Measurements from ENCODE around the gene APBB1IP.
"Not testable (repeated sequence)": the region's sequence is repeated elsewhere in the genome, so short reads cannot be mapped to it uniquely, and the experiment has no call there.

Gene APBB1IP

DNA sequence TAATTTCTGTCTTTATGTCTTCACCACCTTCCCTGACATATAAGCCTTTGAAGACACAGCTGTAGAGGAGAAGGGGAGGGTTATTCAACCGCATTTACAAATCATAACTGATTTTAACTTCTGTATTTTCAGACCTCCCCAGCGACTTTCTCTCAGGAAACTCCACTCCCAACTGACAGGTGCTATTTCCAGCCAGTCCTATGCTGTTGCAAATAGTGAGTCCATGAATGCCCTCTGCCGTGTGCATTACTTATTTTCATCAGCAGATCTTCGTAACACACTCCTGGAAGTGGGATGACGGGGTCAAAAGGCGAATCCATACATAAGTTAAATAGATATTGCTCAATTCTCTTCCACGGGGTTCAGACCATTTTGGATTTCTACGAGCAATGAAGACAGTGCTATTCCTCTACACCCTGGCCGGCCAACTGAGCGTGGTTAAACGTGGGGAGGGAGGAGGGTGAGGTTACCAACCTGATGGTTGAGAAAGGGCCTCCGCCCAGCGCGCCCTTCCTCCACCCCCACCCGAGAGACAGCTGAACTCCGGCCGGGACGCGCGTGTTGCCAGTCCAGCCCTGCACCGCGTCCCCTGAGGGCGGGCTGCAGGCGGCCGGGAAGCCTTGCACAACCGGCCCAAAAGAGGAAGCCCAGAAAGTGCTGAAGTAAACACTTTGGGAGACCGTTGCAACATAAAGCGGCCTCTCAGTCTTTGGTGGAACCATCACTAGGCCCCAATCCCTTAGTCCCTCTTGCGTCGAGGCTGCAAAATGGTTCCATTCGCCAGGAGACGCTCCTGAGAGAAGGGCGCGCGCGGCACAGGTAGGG lies at the start of gene APBB1IP:
TSS of gene APBB1IP (plus strand) at position 705 of the 825 bp plus-strand sequence. CDS start 53,986 bp downstream, outside the sequence.
- Histone ChIP-seq H3K4me1 (ENCODE audit: insufficient read depth, low read length, poor library complexity, severe bottlenecking) (peaks cover 6% of the 10 kb centered on the region), H3K4me3 (ENCODE audit: low read length, poor library complexity, severe bottlenecking) (peak within 1 kb of the TSS; percentile 74), H3K9ac (ENCODE audit: low read depth, low read length, poor library complexity, severe bottlenecking) (peak within 1 kb of the TSS; percentile 67), H3K27me3 (ENCODE audit: insufficient read depth, low read length, poor library complexity, severe bottlenecking) (peaks cover 16% of the 10 kb centered on the region), H3K36me3 (ENCODE audit: insufficient read depth, low read length) (no peaks in the 10 kb centered on the region), H3K4me2 (ENCODE audit: low read depth, low read length, poor library complexity, severe bottlenecking) (peak within 1 kb of the TSS; percentile 80), H4K20me1 (ENCODE audit: insufficient read depth, low read length, poor library complexity, severe bottlenecking) (no peaks in the 10 kb centered on the region), H2AFZ (ENCODE audit: low read length) (peak within 1 kb of the TSS; percentile 84), H3K9me3 (ENCODE audit: insufficient read depth, low read depth, low read length) (no peaks in the 10 kb centered on the region), H3F3A (ENCODE audit: low read depth) (no peaks in the 10 kb centered on the region), H3K9me2 (replicated peaks; ENCODE audit: low read depth, low read length) (no peaks in the 10 kb centered on the region), H3K79me2 (ENCODE audit: insufficient read depth, low read length) (peaks cover 15% of the 10 kb centered on the region)
- no peak for TF ChIP-seq EZH2phosphoT487 (IDR thresholded peaks at IDR 0.05; ENCODE audit: borderline replicate concordance)
- TF ChIP-seq, protein P1, sequence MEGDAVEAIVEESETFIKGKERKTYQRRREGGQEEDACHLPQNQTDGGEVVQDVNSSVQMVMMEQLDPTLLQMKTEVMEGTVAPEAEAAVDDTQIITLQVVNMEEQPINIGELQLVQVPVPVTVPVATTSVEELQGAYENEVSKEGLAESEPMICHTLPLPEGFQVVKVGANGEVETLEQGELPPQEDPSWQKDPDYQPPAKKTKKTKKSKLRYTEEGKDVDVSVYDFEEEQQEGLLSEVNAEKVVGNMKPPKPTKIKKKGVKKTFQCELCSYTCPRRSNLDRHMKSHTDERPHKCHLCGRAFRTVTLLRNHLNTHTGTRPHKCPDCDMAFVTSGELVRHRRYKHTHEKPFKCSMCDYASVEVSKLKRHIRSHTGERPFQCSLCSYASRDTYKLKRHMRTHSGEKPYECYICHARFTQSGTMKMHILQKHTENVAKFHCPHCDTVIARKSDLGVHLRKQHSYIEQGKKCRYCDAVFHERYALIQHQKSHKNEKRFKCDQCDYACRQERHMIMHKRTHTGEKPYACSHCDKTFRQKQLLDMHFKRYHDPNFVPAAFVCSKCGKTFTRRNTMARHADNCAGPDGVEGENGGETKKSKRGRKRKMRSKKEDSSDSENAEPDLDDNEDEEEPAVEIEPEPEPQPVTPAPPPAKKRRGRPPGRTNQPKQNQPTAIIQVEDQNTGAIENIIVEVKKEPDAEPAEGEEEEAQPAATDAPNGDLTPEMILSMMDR (conservative IDR thresholded peaks at IDR 0.05; ENCODE audit: low read length), result no peak

- Histone ChIP-seq H3K4me2 (ENCODE audit: low read depth, low read length, poor library complexity, severe bottlenecking) (no peak overlapping the region), H3K9me2 (replicated peaks; ENCODE audit: low read depth, low read length) (no peaks in the 10 kb centered on the region), H3K36me3 (ENCODE audit: insufficient read depth, low read length) (no peaks in the 10 kb centered on the region), H3K27me3 (ENCODE audit: insufficient read depth, low read length, poor library complexity, severe bottlenecking) (no peaks in the 10 kb centered on the region), H3K79me2 (ENCODE audit: insufficient read depth, low read length) (no peaks in the 10 kb centered on the region), H3K9me3 (ENCODE audit: insufficient read depth, low read depth, low read length) (no peaks in the 10 kb centered on the region; the same call in 1 of the 2 replicates), H4K20me1 (ENCODE audit: insufficient read depth, low read length, poor library complexity, severe bottlenecking) (no peaks in the 10 kb centered on the region), H3K9ac (ENCODE audit: low read depth, low read length, poor library complexity, severe bottlenecking) (no peak overlapping the region), H3K4me3 (ENCODE audit: low read length, poor library complexity, severe bottlenecking) (no peak overlapping the region), H3F3A (ENCODE audit: low read depth) (no peaks in the 10 kb centered on the region), H3K4me1 (ENCODE audit: insufficient read depth, low read length, poor library complexity, severe bottlenecking) (no peaks in the 10 kb centered on the region), H2AFZ (ENCODE audit: low read length) (no peak overlapping the region)
- no peak for TF ChIP-seq EZH2phosphoT487 (IDR thresholded peaks at IDR 0.05; ENCODE audit: borderline replicate concordance)
- TF ChIP-seq, protein P1 (conservative IDR thresholded peaks at IDR 0.05; ENCODE audit: low read length), result no peak
These were observed 48.6 kb upstream of the APBB1IP start for GRCh38 chr10:26389533-26389932.

- H3K4me3 ChIP-seq (ENCODE audit: low read length, poor library complexity, severe bottlenecking), result no peak overlapping the region
- H3K9me3 ChIP-seq (ENCODE audit: insufficient read depth, low read depth, low read length), result no peaks in the 10 kb centered on the region; the same call in 1 of the 2 replicates
- H3F3A ChIP-seq (ENCODE audit: low read depth), result no peaks in the 10 kb centered on the region
- H3K9me2 ChIP-seq (replicated peaks; ENCODE audit: low read depth, low read length), result no peaks in the 10 kb centered on the region
- H2AFZ ChIP-seq (ENCODE audit: low read length), result no peak overlapping the region
- no peak overlapping the region for H3K9ac ChIP-seq (ENCODE audit: low read depth, low read length, poor library complexity, severe bottlenecking)
- H4K20me1 ChIP-seq (ENCODE audit: insufficient read depth, low read length, poor library complexity, severe bottlenecking), result no peaks in the 10 kb centered on the region
- H3K27me3 ChIP-seq (ENCODE audit: insufficient read depth, low read length, poor library complexity, severe bottlenecking), result no peaks in the 10 kb centered on the region
- no peak for TF ChIP-seq EZH2phosphoT487 (IDR thresholded peaks at IDR 0.05; ENCODE audit: borderline replicate concordance)
- TF ChIP-seq, protein P1 (conservative IDR thresholded peaks at IDR 0.05; ENCODE audit: low read length), result no peak
- H3K4me2 ChIP-seq (ENCODE audit: low read depth, low read length, poor library complexity, severe bottlenecking), result no peak overlapping the region
- no peaks in the 10 kb centered on the region for H3K79me2 ChIP-seq (ENCODE audit: insufficient read depth, low read length)
- H3K36me3 ChIP-seq (ENCODE audit: insufficient read depth, low read length), result no peaks in the 10 kb centered on the region
- H3K4me1 ChIP-seq (ENCODE audit: insufficient read depth, low read length, poor library complexity, severe bottlenecking), result no peaks in the 10 kb centered on the region
These were observed 46.1 kb upstream of the APBB1IP start for GRCh38 chr10:26391701-26392695.

- H3K9ac ChIP-seq (ENCODE audit: low read depth, low read length, poor library complexity, severe bottlenecking); H3K4me2 ChIP-seq (ENCODE audit: low read depth, low read length, poor library complexity, severe bottlenecking); H3K36me3 ChIP-seq (ENCODE audit: insufficient read depth, low read length); H3K4me3 ChIP-seq (ENCODE audit: low read length, poor library complexity, severe bottlenecking); H3F3A ChIP-seq (ENCODE audit: low read depth); H3K9me2 ChIP-seq (replicated peaks; ENCODE audit: low read depth, low read length); H3K9me3 ChIP-seq (ENCODE audit: insufficient read depth, low read depth, low read length); H3K79me2 ChIP-seq (ENCODE audit: insufficient read depth, low read length); H2AFZ ChIP-seq (ENCODE audit: low read length); H3K27me3 ChIP-seq (ENCODE audit: insufficient read depth, low read length, poor library complexity, severe bottlenecking); H4K20me1 ChIP-seq (ENCODE audit: insufficient read depth, low read length, poor library complexity, severe bottlenecking); H3K4me1 ChIP-seq (ENCODE audit: insufficient read depth, low read length, poor library complexity, severe bottlenecking): not testable (repeated sequence)
These were observed 39.8 kb upstream of the APBB1IP start for GRCh38 chr10:26398353-26398752.

All from Loucy (cell line).